ENCODE measurements around the gene ALOX12.

The ALOX12 gene

DNA sequence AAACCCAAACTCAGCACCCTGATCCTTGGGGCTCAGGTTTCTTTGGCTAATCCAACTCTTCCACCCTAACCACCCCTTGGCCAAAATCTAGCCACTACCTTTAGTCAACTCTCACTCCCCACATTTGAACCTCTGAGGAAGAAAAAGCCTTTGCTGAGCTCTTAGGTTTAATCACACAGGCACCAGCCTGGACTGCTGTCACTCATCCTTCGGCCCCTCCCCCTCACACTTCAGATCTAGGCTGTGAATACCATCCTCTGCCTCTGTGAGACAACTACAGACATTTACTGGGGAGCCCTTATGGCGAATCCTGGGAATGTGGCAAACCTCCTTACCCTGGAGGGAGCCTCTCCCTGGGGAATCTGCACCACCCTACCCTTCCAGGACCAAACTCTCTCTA lies 11.3 kb downstream of the ALOX12 start:
- Histone ChIP-seq H3K9me3 (ENCODE audit: low read depth, low read length) (no peaks in the 10 kb centered on the region), H3K27ac (no peak overlapping the region), H3K4me3 (no peak overlapping the region), H3K36me3 (ENCODE audit: insufficient read depth, low read length) (peaks cover 3% of the 10 kb centered on the region), H3K9ac (ENCODE audit: insufficient read length) (no peak overlapping the region)
- TF ChIP-seq POLR2AphosphoS5 (IDR thresholded peaks at IDR 0.05; ENCODE audit: borderline replicate concordance, low read depth, low read length): no peak
- no peak for TF ChIP-seq EZH2 (IDR thresholded peaks at IDR 0.05)
- TF ChIP-seq FOXP2 (optimal IDR thresholded peaks at IDR 0.05; ENCODE audit: control extremely low read depth, extremely low read length, insufficient read depth): no peak
- DNase-seq (ENCODE audit: low read depth, low spot score): no peak

DNA sequence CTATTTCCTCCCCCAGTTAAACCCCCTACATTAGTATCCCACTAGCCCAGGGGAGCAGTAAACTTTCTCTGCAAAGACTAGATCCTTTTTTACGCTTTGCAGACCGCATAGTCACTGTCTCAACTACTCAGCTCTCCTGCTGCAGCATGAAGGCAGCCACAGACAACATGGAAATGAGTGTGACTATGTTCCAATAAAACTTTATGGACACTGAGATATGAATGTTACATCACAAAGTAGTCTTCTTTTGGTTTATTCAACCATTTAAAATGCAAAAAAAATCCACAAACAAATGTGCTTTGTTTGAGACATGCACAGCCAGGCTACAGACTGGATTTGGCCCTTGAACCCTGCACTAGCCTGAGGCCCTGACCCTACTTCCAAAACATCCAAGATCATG lies 14.7 kb downstream of the ALOX12 start:
- DNase-seq (ENCODE audit: low read depth, low spot score): no peak
- TF ChIP-seq POLR2AphosphoS5 (IDR thresholded peaks at IDR 0.05; ENCODE audit: borderline replicate concordance, low read depth, low read length) (no peak), EZH2 (IDR thresholded peaks at IDR 0.05) (no peak), FOXP2 (optimal IDR thresholded peaks at IDR 0.05; ENCODE audit: control extremely low read depth, extremely low read length, insufficient read depth) (no peak)
- H3K27ac ChIP-seq: no peak overlapping the region
- H3K36me3 ChIP-seq (ENCODE audit: insufficient read depth, low read length): no peaks in the 10 kb centered on the region
- peak overlapping the region; percentile 91 for H3K4me3 ChIP-seq
- no peaks in the 10 kb centered on the region for H3K9me3 ChIP-seq (ENCODE audit: low read depth, low read length)
- peak overlapping the region; percentile 97 for H3K9ac ChIP-seq (ENCODE audit: insufficient read length)

DNA sequence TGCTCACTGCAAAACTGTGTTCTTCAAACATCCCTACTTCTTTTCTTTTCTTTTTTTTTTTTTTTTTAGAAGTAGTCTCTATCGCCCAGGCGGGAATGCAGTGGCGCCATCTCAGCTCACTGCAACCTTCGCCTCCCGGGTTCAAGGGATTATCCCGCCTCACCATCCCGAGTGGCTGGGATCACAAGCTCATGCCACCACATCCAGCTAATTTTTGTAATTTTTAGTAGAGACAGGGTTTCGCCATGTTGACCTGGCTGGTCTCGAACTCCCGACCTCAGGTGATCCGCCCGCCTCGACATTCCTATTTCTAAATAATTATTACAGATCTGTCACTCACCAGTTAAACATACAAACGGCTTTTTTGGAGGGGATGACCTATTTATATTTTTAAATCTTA lies 15.6 kb downstream of the ALOX12 start:
- no peaks in the 10 kb centered on the region for H3K9me3 ChIP-seq (ENCODE audit: low read depth, low read length)
- H3K27ac ChIP-seq: no peak overlapping the region
- no peaks in the 10 kb centered on the region; the same call in 1 of the 2 replicates for H3K36me3 ChIP-seq (ENCODE audit: insufficient read depth, low read length)
- TF ChIP-seq EZH2 (IDR thresholded peaks at IDR 0.05): no peak
- TF ChIP-seq FOXP2 (optimal IDR thresholded peaks at IDR 0.05; ENCODE audit: control extremely low read depth, extremely low read length, insufficient read depth): no peak
- TF ChIP-seq POLR2AphosphoS5 (IDR thresholded peaks at IDR 0.05; ENCODE audit: borderline replicate concordance, low read depth, low read length): no peak
- H3K4me3 ChIP-seq: peak overlapping the region; percentile 91
- H3K9ac ChIP-seq (ENCODE audit: insufficient read length): peak overlapping the region; percentile 97
- no peak for DNase-seq (ENCODE audit: low read depth, low spot score)

DNA sequence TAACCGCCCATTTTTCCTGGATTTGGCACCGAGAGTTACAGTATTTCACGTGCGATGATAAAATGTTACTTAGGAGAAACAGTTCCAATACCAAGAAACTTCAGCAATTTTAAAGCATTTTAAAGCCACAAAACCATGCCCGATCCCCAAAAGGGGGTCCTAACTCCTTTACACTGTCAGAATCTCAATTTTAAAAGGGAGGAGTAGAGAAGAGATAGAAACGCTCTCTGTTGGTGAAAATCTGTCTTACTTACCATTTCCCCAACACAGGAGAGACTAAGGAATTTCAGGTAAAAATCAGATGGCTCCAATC lies 16.0 kb downstream of the ALOX12 start:
- no peak for DNase-seq (ENCODE audit: low read depth, low spot score)
- peak overlapping the region; percentile 91 for H3K4me3 ChIP-seq
- H3K27ac ChIP-seq: peak overlapping the region; percentile 98
- no peaks in the 10 kb centered on the region; the same call in 1 of the 2 replicates for H3K36me3 ChIP-seq (ENCODE audit: insufficient read depth, low read length)
- no peaks in the 10 kb centered on the region for H3K9me3 ChIP-seq (ENCODE audit: low read depth, low read length)
- peak overlapping the region; percentile 97 for H3K9ac ChIP-seq (ENCODE audit: insufficient read length)
- TF ChIP-seq POLR2AphosphoS5 (IDR thresholded peaks at IDR 0.05; ENCODE audit: borderline replicate concordance, low read depth, low read length): no peak
- TF ChIP-seq FOXP2 (optimal IDR thresholded peaks at IDR 0.05; ENCODE audit: control extremely low read depth, extremely low read length, insufficient read depth): no peak
- no peak for TF ChIP-seq EZH2 (IDR thresholded peaks at IDR 0.05)

DNA sequence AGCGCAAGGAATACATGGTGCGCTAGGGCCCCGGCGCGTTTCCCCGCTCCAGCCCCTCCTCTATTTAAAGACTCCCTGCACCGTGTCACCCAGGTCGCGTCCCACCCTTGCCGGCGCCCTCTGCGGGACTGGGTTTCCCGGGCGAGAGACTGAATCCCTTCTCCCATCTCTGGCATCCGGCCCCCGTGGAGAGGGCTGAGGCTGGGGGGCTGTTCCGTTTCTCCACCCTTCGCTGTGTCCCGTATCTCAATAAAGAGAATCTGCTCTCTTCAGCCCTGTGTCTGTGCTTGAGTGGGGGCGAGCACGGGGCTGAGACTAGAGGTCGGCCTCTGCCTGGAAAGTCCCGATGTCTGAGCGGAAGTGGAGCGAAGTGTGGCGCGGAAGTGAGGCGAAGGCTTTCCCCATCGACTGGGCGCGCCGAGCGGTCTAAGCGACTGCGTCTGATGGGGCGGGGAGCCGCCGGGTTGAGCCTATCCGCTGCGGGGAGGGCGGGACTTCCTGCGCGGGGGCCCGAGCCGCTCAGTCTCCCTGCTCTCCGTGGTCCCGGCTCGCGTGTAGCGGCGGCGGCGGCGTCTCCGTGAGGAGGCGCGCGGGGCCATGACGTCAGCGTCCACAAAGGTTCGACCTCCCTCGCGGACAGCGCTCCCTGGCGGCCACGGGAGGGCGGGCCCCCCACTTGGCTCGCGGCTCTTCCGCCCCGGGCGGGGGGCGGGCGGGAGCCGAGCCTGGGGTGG lies 18.6 kb downstream of the ALOX12 start:
- Histone ChIP-seq H3K4me3 (peak overlapping the region; percentile 91), H3K9me3 (ENCODE audit: low read depth, low read length) (no peaks in the 10 kb centered on the region), H3K36me3 (ENCODE audit: insufficient read depth, low read length) (no peaks in the 10 kb centered on the region; the same call in 1 of the 2 replicates), H3K9ac (ENCODE audit: insufficient read length) (peak overlapping the region; percentile 97), H3K27ac (peak overlapping the region; percentile 69)
- peak; percentile 6 for DNase-seq (ENCODE audit: low read depth, low spot score)
- TF ChIP-seq FOXP2 (optimal IDR thresholded peaks at IDR 0.05; ENCODE audit: control extremely low read depth, extremely low read length, insufficient read depth): no peak
- TF ChIP-seq POLR2AphosphoS5 (IDR thresholded peaks at IDR 0.05; ENCODE audit: borderline replicate concordance, low read depth, low read length): peak; percentile 73

DNA sequence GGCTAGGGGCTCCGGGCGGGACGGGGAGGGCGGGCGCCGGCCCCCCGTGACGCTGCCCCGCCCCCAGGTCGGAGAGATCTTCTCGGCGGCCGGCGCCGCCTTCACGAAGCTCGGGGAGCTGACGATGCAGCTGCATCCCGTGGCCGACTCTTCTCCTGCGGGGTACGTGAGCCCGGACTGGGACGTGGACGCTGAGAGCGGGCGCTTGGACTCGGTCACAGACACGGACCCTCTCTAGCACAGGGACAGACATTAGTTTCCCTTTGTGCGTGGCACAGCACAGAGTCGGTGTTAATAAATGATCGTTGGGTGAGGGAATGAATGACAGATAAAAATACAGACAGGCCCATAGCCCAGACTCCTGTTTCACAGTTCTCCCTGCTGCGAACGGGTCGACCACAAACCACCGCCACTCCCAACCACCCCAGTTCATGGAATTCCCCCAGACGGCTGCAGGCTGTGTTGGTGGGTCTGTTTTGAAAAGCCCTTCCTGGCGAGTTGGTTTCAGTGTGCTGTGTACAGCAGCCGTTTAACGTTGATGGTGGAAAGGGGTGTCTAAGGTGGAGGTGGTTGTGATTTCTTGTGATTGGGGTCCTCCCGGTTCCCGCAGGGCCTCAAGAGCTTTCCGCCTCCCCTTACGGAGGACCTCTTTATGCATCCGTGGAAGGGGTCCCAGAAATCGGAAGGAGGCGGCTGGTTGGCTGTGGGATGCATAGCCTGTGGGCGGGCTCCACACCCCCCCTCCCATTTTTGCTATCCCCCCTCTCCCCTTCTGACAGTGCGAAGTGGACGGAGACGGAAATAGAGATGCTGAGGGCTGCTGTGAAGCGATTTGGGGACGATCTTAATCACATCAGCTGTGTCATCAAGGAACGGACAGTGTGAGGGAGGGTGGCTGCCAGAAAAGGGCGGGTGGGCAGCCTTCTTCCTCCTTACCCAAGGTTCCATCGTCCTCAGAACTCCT lies 19.4 kb downstream of the ALOX12 start:
- Histone ChIP-seq H3K36me3 (ENCODE audit: insufficient read depth, low read length) (no peaks in the 10 kb centered on the region; the same call in 1 of the 2 replicates), H3K27ac (peak overlapping the region; percentile 69), H3K9me3 (ENCODE audit: low read depth, low read length) (no peaks in the 10 kb centered on the region), H3K4me3 (peak overlapping the region; percentile 91), H3K9ac (ENCODE audit: insufficient read length) (peak overlapping the region; percentile 97)
- TF ChIP-seq FOXP2 (optimal IDR thresholded peaks at IDR 0.05; ENCODE audit: control extremely low read depth, extremely low read length, insufficient read depth): no peak
- TF ChIP-seq POLR2AphosphoS5 (IDR thresholded peaks at IDR 0.05; ENCODE audit: borderline replicate concordance, low read depth, low read length): no peak; the same call in 1 of the 2 replicates
- no peak for TF ChIP-seq EZH2 (IDR thresholded peaks at IDR 0.05)
- no peak for DNase-seq (ENCODE audit: low read depth, low spot score)

DNA sequence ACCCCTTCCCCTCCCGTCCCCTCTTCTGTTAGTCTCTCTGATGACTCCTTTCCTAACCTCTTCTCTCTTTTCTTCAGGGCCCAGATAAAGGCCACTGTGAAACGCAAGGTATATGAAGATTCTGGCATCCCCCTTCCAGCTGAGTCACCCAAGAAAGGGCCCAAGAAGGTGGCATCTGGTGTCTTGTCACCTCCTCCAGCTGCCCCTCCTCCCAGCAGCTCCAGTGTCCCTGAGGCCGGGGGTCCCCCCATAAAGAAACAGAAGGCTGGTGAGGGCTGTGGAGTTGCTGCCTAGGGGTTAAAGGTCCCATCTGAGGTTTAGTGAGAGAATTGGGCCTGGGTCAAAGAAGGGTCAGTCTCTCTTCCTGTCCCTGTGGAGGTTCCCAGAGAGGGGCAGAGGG lies 20.6 kb downstream of the ALOX12 start:
- Histone ChIP-seq H3K9ac (ENCODE audit: insufficient read length) (no peak overlapping the region), H3K36me3 (ENCODE audit: insufficient read depth, low read length) (no peaks in the 10 kb centered on the region; the same call in 1 of the 2 replicates), H3K4me3 (no peak overlapping the region), H3K27ac (no peak overlapping the region), H3K9me3 (ENCODE audit: low read depth, low read length) (no peaks in the 10 kb centered on the region)
- TF ChIP-seq EZH2 (IDR thresholded peaks at IDR 0.05) (no peak), FOXP2 (optimal IDR thresholded peaks at IDR 0.05; ENCODE audit: control extremely low read depth, extremely low read length, insufficient read depth) (no peak), POLR2AphosphoS5 (IDR thresholded peaks at IDR 0.05; ENCODE audit: borderline replicate concordance, low read depth, low read length) (no peak)
- DNase-seq (ENCODE audit: low read depth, low spot score): no peak
